Measurements from ENCODE around the gene SERINC5.
"Not testable (repeated sequence)": the region's sequence is repeated elsewhere in the genome, so short reads cannot be mapped to it uniquely, and the experiment has no call there.

Gene SERINC5

GRCh38 chr5:80255811-80256712 is at the start of gene SERINC5:
TSS of gene SERINC5 (minus strand) at chr5:80256048. CDS start at chr5:80255922, 126 bp downstream.
- DNase-seq (ENCODE audit: low read depth in 1 of 2, low spot score in 1 of 2), result peak; percentile 84 to 86
- in situ Hi-C loops (cut with HindIII; ENCODE audit: low pct_unique_long_range_greater_than_20kb, low sequenced_read_pairs), result no loop called here
- TF ChIP-seq JUND (IDR thresholded peaks at IDR 0.05; ENCODE audit: low read depth), result no peak

DNA sequence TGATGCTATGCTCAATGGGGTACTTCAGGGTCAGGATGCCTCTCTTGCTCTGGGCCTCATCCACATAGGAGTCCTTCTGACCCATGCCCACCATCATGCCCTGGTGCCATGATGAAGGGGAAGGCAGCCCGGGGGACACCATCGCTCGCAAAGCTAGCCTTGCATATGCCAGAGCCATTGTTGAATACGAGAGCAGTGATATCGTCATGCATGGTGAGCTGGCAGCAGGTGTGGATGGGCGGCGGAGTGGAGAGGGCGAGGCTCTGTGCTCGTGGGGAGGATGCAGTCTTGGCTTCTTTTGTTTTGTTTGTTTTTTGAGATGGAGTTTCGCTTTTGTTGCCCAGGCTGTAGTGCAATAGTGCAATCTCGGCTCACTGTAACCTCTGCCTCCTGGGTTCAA is 46.8 kb upstream of the SERINC5 start:
- DNase-seq (ENCODE audit: low read depth in 1 of 2, low spot score in 1 of 2), result no peak
- no peak for TF ChIP-seq JUND (IDR thresholded peaks at IDR 0.05; ENCODE audit: low read depth)
- in situ Hi-C loops (cut with HindIII; ENCODE audit: low pct_unique_long_range_greater_than_20kb, low sequenced_read_pairs), result no loop called here

DNA sequence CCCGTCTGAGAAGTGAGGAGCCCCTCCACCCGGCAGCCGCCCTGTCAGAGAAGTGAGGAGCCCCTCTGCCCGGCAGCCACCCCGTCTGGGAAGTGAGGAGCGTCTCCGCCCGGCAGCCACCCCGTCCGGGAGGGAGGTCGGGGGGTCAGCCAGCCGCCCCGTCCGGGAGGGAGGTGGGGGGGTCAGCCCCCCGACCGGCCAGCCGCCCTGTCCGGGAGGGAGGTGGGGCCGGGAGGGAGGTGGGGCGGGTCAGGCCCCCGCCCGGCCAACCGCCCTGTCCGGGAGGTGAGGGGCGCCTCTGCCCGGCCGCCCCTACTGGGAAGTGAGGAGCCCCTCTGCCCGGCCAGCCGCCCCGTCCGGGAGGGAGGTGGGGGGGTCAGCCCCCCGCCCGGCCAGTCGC is 45.5 kb upstream of the SERINC5 start:
- DNase-seq (ENCODE audit: low read depth in 1 of 2, low spot score in 1 of 2); in situ Hi-C loops (cut with HindIII; ENCODE audit: low pct_unique_long_range_greater_than_20kb, low sequenced_read_pairs): not testable (repeated sequence)

DNA sequence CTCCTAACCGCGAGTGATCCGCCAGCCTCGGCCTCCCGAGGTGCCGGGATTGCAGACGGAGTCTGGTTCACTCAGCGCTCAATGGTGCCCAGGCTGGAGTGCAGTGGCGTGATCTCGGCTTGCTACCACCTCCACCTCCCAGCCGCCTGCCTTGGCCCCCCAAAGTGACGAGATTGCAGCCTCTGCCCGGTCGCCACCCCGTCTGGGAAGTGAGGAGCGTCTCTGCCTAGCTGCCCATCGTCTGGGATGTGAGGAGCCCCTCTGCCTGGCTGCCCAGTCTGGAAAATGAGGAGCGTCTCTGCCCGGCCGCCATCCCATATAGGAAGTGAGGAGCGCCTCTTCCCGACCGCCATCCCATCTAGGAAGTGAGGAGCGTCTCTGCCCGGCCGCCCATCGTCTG is 44.9 kb upstream of the SERINC5 start:
- DNase-seq (ENCODE audit: low read depth in 1 of 2, low spot score in 1 of 2); in situ Hi-C loops (cut with HindIII; ENCODE audit: low pct_unique_long_range_greater_than_20kb, low sequenced_read_pairs): not testable (repeated sequence)

DNA sequence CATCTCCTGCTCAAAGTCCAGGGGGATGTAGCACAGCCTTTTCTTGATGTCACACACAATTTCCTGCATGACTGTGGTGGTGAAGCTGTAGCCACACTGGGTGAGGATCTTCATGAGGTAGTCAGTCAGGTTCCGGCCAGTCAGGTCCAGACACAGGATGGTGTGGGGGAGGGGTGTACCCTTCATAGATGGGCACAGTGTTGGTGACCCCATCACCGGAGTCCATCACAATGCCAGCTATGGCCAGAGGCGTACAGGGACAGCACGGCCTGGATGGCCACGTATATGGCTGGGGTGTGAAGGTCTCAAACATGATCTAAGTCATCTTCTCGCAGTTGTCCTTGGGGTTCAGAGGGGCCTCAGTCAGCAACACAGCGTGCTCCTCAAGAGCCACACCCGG is 44.3 kb upstream of the SERINC5 start:
- no peak for TF ChIP-seq JUND (IDR thresholded peaks at IDR 0.05; ENCODE audit: low read depth)

GRCh38 chr5:80299601-80300000 is 43.8 kb upstream of the SERINC5 start:
- in situ Hi-C loops (cut with HindIII; ENCODE audit: low pct_unique_long_range_greater_than_20kb, low sequenced_read_pairs), result no loop called here
- TF ChIP-seq JUND (IDR thresholded peaks at IDR 0.05; ENCODE audit: low read depth), result no peak
- DNase-seq (ENCODE audit: low read depth in 1 of 2, low spot score in 1 of 2), result no peak

More for the DNA sequence above, 44.3 kb upstream of the SERINC5 start:
- in situ Hi-C loops (cut with HindIII; ENCODE audit: low pct_unique_long_range_greater_than_20kb, low sequenced_read_pairs), result no loop called here
- no peak for DNase-seq (ENCODE audit: low read depth in 1 of 2, low spot score in 1 of 2)

DNA sequence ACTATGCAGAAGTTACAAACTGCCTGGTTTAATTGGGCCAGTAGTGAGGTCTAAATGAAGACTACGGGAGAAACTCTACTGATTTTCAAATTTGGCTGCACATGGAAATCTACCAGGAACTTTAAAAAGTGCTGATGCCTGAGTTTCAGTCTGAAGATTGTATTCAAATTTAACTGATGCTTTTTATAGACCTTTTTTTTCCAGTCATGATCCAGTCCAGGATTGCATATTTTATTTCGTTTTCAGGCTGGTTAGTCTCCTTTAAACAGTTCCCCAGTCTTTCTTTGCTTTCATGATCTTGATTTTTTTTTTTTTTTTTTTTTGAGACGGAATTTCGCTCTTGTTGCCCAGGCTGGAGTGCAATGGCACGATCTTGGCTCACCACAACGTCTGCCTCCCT is 40.3 kb upstream of the SERINC5 start:
- TF ChIP-seq JUND (IDR thresholded peaks at IDR 0.05; ENCODE audit: low read depth), result no peak
- no peak for DNase-seq (ENCODE audit: low read depth in 1 of 2, low spot score in 1 of 2)
- in situ Hi-C loops (cut with HindIII; ENCODE audit: low pct_unique_long_range_greater_than_20kb, low sequenced_read_pairs), result no loop called here

DNA sequence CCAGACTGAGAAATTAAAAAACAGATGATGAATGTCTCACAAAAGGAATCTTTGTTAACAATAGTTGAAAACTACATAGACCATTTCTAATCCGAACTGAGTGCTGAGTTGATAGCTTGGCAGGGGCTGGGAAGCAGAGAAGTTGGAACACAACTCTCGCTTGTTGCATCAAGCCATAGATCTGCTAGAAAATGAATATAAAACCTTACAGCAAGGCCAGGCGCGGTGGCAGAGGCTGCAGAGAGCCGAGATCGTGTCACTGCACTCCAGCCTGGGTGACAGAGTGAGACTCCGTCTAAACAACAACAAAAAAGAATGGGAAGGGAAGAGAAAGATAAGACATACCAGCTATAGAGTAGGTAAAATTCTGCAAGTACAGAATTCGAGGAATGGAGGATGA is 35.9 kb upstream of the SERINC5 start:
- in situ Hi-C loops (cut with HindIII; ENCODE audit: low pct_unique_long_range_greater_than_20kb, low sequenced_read_pairs), result no loop called here
- DNase-seq (ENCODE audit: low read depth in 1 of 2, low spot score in 1 of 2), result no peak
- TF ChIP-seq JUND (IDR thresholded peaks at IDR 0.05; ENCODE audit: low read depth), result no peak

GRCh38 chr5:80289320-80289719 is 33.5 kb upstream of the SERINC5 start:
- no peak for TF ChIP-seq JUND (IDR thresholded peaks at IDR 0.05; ENCODE audit: low read depth)
- in situ Hi-C loops (cut with HindIII; ENCODE audit: low pct_unique_long_range_greater_than_20kb, low sequenced_read_pairs), result no loop called here
- no peak for DNase-seq (ENCODE audit: low read depth in 1 of 2, low spot score in 1 of 2)

DNA sequence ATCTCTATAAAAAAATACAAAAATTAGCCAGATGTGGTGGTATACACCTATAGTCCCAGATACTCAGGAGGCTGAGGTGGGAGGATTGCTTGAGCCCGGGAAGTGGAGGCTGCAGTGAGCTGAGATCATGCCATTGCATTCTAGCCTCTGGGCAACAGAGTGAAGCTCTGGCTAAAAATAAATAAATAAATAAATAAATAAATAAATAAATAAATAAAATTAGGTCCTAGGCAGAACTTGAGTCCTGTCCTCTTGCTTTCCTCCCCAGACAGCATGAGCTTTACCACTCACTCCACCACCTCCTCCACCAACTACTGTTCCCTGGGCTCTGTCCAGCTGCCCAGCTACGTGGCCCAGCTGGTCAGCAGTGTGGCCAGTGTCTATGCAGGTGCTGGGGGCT is 32.3 kb upstream of the SERINC5 start:
- DNase-seq (ENCODE audit: low read depth in 1 of 2, low spot score in 1 of 2), result no peak
- TF ChIP-seq JUND (IDR thresholded peaks at IDR 0.05; ENCODE audit: low read depth), result no peak
- in situ Hi-C loops (cut with HindIII; ENCODE audit: low pct_unique_long_range_greater_than_20kb, low sequenced_read_pairs), result no loop called here

- TF ChIP-seq JUND (IDR thresholded peaks at IDR 0.05; ENCODE audit: low read depth), result no peak
- DNase-seq (ENCODE audit: low read depth in 1 of 2, low spot score in 1 of 2), result no peak
- in situ Hi-C loops (cut with HindIII; ENCODE audit: low pct_unique_long_range_greater_than_20kb, low sequenced_read_pairs), result no loop called here
Observed at GRCh38 chr5:80284720-80285119, 28.9 kb upstream of the SERINC5 start.

GRCh38 chr5:80283360-80283759 is 27.5 kb upstream of the SERINC5 start:
- TF ChIP-seq JUND (IDR thresholded peaks at IDR 0.05; ENCODE audit: low read depth), result no peak
- in situ Hi-C loops (cut with HindIII; ENCODE audit: low pct_unique_long_range_greater_than_20kb, low sequenced_read_pairs), result no loop called here
- no peak for DNase-seq (ENCODE audit: low read depth in 1 of 2, low spot score in 1 of 2)

- no peak for TF ChIP-seq JUND (IDR thresholded peaks at IDR 0.05; ENCODE audit: low read depth)
- no peak for DNase-seq (ENCODE audit: low read depth in 1 of 2, low spot score in 1 of 2)
- in situ Hi-C loops (cut with HindIII; ENCODE audit: low pct_unique_long_range_greater_than_20kb, low sequenced_read_pairs), result no loop called here
Observed at GRCh38 chr5:80282054-80282453, 26.2 kb upstream of the SERINC5 start.

DNA sequence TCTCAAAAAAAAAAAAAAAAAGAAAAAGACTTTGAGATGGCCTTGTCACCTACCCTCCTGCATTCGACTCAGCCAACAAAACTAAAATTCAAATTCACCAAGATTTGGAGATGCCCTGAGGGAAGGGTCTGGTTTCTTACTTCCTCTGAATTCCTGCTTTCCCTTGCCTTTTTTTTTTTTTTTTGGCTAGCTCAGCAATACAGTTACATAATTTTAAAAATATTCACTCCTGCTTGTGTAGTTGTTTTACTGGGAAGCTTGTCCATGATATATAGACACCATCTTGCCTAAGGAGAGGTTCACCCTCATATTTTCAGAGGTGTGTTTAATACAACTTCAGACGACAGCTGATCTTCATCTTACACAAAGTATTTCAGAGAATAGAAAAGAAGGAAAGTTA is 21.3 kb upstream of the SERINC5 start:
- in situ Hi-C loops (cut with HindIII; ENCODE audit: low pct_unique_long_range_greater_than_20kb, low sequenced_read_pairs), result no loop called here
- no peak for TF ChIP-seq JUND (IDR thresholded peaks at IDR 0.05; ENCODE audit: low read depth)
- no peak for DNase-seq (ENCODE audit: low read depth in 1 of 2, low spot score in 1 of 2)

Measured in T47D (cell line).